ENCODE measurements around the gene SEPSECS.
A peak's percentile ranks its signal among the peaks of the same experiment; 100 is the strongest.

SEPSECS gene

DNA sequence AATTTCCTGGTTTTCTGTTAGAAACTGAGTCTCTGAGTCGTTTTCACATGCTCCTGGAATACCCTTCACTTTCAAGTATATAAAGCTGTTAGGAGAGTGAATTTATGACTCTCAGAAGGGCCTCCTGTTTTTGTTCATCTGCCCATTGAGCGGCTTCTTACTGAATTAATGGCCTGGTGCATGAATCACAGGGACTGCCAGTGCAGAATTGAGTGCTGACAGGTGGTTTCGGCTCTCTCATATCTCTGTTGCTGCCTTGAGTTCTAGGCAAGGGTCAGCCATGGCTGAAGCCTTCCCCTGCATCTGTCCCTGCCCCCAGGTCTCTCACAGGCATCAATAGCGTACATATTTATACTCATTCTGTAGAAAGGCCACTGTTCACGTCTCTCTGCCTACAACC is 22.7 kb upstream of the SEPSECS start:
- DNase-seq (ENCODE audit: low spot score), result no peak
- TF ChIP-seq, protein P1, sequence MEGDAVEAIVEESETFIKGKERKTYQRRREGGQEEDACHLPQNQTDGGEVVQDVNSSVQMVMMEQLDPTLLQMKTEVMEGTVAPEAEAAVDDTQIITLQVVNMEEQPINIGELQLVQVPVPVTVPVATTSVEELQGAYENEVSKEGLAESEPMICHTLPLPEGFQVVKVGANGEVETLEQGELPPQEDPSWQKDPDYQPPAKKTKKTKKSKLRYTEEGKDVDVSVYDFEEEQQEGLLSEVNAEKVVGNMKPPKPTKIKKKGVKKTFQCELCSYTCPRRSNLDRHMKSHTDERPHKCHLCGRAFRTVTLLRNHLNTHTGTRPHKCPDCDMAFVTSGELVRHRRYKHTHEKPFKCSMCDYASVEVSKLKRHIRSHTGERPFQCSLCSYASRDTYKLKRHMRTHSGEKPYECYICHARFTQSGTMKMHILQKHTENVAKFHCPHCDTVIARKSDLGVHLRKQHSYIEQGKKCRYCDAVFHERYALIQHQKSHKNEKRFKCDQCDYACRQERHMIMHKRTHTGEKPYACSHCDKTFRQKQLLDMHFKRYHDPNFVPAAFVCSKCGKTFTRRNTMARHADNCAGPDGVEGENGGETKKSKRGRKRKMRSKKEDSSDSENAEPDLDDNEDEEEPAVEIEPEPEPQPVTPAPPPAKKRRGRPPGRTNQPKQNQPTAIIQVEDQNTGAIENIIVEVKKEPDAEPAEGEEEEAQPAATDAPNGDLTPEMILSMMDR (IDR thresholded peaks at IDR 0.05; ENCODE audit: extremely low read depth, insufficient read depth, missing control alignments), result no peak
- in situ Hi-C loops (cut with MboI; ENCODE audit: low pct_unique_long_range_greater_than_20kb, low sequenced_read_pairs, unreplicated experiment), result no loop called here

GRCh38 chr4:25180524-25181131 is 20.4 kb upstream of the SEPSECS start:
- peak; percentile 30 for DNase-seq (ENCODE audit: low spot score)
- TF ChIP-seq, protein P1 (IDR thresholded peaks at IDR 0.05; ENCODE audit: extremely low read depth, insufficient read depth, missing control alignments), result peak; percentile 69
- in situ Hi-C loops (cut with MboI; ENCODE audit: low pct_unique_long_range_greater_than_20kb, low sequenced_read_pairs, unreplicated experiment), result no loop called here

GRCh38 chr4:25178838-25179261 is 18.6 kb upstream of the SEPSECS start:
- in situ Hi-C loops (cut with MboI; ENCODE audit: low pct_unique_long_range_greater_than_20kb, low sequenced_read_pairs, unreplicated experiment), result loop anchor here (10.0 kb wide), 1 partner anchor 136 kb away; the partner anchor contains the start of gene ZCCHC4
- no peak for DNase-seq (ENCODE audit: low spot score)
- TF ChIP-seq, protein P1 (IDR thresholded peaks at IDR 0.05; ENCODE audit: extremely low read depth, insufficient read depth, missing control alignments), result no peak

DNA sequence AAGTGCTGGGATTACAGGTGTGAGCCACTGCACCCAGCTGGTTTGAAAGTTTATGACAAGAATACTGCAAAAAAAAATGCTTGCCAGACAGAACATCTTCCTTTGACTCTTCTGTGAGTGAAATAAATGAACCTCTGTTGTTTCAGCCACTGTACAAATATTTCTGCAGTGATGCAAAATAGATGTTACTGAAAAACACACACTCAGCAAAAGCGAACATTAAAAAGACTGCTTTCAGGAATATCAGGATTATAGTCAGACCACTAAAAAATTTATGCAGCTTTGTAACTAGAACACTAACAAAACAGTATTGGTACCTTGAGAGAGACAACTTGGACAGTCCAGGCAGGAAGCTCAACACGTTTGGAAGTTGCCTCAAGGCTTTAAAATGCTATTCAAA is 16.9 kb upstream of the SEPSECS start:
- TF ChIP-seq, protein P1 (IDR thresholded peaks at IDR 0.05; ENCODE audit: extremely low read depth, insufficient read depth, missing control alignments), result no peak
- in situ Hi-C loops (cut with MboI; ENCODE audit: low pct_unique_long_range_greater_than_20kb, low sequenced_read_pairs, unreplicated experiment), result loop anchor here (10.0 kb wide), 1 partner anchor 138 kb away; the partner anchor contains the start of gene ZCCHC4
- no peak for DNase-seq (ENCODE audit: low spot score)

DNA sequence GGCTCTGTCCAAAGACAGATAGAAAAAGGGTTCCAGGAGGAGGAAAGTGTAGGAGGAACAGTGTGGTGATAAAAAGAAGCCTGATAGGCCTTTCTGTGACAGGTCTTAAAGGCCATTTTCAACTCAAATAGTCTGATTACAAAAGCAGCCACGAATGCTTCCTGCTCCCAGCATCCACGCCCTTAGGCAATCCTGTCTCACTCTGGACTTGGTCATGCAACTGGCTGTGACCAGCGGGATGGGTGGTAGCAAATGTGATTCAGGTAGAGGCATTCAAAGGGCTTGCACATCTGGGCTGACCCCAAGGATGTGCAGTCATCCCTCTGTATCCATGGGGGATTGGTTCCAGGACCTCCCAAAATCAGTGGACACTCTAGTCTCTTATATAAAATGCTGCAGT is 14.4 kb upstream of the SEPSECS start:
- DNase-seq (ENCODE audit: low spot score), result no peak
- TF ChIP-seq, protein P1 (IDR thresholded peaks at IDR 0.05; ENCODE audit: extremely low read depth, insufficient read depth, missing control alignments), result no peak
- in situ Hi-C loops (cut with MboI; ENCODE audit: low pct_unique_long_range_greater_than_20kb, low sequenced_read_pairs, unreplicated experiment), result loop anchor here (10.0 kb wide), 1 partner anchor 140 kb away; the partner anchor contains the start of gene ZCCHC4

GRCh38 chr4:25172961-25173915 is 13.0 kb upstream of the SEPSECS start:
- DNase-seq (ENCODE audit: low spot score), result peak; percentile 14
- in situ Hi-C loops (cut with MboI; ENCODE audit: low pct_unique_long_range_greater_than_20kb, low sequenced_read_pairs, unreplicated experiment), result loop anchor here (10.0 kb wide), 1 partner anchor 142 kb away; the partner anchor contains the start of gene ZCCHC4
- TF ChIP-seq, protein P1 (IDR thresholded peaks at IDR 0.05; ENCODE audit: extremely low read depth, insufficient read depth, missing control alignments), result peak; percentile 18

Measured in GM13977 (cell line).